Bronchial epithelial cell (primary cell): ENCODE measurements around the gene RAD51. TPM values are rescaled to one million over a fixed set of nuclear protein-coding genes. Genes with fewer than 3 reads are reported as not detected.
A peak's percentile ranks its signal among the peaks of the same experiment; 100 is the strongest.

Experiments
- DNase-seq: peaks from one replicate; pipeline ENCODE4 v3.0.0-alpha.2; 2010; ENCODE audit warnings: low read depth
- FAIRE-seq: peaks from 2 replicates; lab custom pipeline; 2011; peaks lifted over from hg19 to GRCh38; lab: Jason Lieb, UNC
- H3K27me3 ChIP-seq: 2 replicates; pipeline ENCODE4 v1.5.1; 2011; ENCODE audit warnings: low read length; ENCODE audit not compliant: control insufficient read depth, insufficient read depth
- H3K36me3 ChIP-seq: 2 replicates; pipeline ENCODE4 v1.5.1; 2011; ENCODE audit warnings: low read length; ENCODE audit not compliant: control insufficient read depth, insufficient read depth
- H3K4me3 ChIP-seq: 2 replicates; pipeline ENCODE4 v1.5.1; 2011; ENCODE audit warnings: mild to moderate bottlenecking, low read depth, low read length, control low read depth
- total RNA-seq: library from RNA; depleted of rRNA; stranded (reverse); fragments of >200 nt; gene quantifications from 2 replicates; pipeline ENCODE4 v1.2.1, GENCODE V29; 2014
- TF ChIP-seq, protein P1 (sequence below): IDR thresholded peaks from 2 replicates; pipeline ENCODE4 v1.5.1; 2011; ENCODE audit warnings: mild to moderate bottlenecking, moderate library complexity, low read length, control low read depth, inconsistent platforms; ENCODE audit not compliant: insufficient read depth, severe bottlenecking

RAD51 gene
- total RNA-seq, 1 donor from 2014 or later: 0.53 TPM

GRCh38 chr15:40749151-40749630 lies 54.2 kb downstream of the RAD51 start:
- DNase-seq: no peak
- Histone ChIP-seq H3K4me3 (no peak overlapping the region), H3K36me3 (peaks cover 15% of the 10 kb centered on the region), H3K27me3 (no peaks in the 10 kb centered on the region)
- no peak for FAIRE-seq
- TF ChIP-seq, protein P1, sequence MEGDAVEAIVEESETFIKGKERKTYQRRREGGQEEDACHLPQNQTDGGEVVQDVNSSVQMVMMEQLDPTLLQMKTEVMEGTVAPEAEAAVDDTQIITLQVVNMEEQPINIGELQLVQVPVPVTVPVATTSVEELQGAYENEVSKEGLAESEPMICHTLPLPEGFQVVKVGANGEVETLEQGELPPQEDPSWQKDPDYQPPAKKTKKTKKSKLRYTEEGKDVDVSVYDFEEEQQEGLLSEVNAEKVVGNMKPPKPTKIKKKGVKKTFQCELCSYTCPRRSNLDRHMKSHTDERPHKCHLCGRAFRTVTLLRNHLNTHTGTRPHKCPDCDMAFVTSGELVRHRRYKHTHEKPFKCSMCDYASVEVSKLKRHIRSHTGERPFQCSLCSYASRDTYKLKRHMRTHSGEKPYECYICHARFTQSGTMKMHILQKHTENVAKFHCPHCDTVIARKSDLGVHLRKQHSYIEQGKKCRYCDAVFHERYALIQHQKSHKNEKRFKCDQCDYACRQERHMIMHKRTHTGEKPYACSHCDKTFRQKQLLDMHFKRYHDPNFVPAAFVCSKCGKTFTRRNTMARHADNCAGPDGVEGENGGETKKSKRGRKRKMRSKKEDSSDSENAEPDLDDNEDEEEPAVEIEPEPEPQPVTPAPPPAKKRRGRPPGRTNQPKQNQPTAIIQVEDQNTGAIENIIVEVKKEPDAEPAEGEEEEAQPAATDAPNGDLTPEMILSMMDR: no peak

- FAIRE-seq (no peak), DNase-seq (no peak)
- Histone ChIP-seq H3K4me3 (no peak overlapping the region), H3K27me3 (no peaks in the 10 kb centered on the region), H3K36me3 (peaks cover 13% of the 10 kb centered on the region)
- TF ChIP-seq, protein P1: no peak
Observed at GRCh38 chr15:40750885-40751284, 55.9 kb downstream of the RAD51 start.

DNA sequence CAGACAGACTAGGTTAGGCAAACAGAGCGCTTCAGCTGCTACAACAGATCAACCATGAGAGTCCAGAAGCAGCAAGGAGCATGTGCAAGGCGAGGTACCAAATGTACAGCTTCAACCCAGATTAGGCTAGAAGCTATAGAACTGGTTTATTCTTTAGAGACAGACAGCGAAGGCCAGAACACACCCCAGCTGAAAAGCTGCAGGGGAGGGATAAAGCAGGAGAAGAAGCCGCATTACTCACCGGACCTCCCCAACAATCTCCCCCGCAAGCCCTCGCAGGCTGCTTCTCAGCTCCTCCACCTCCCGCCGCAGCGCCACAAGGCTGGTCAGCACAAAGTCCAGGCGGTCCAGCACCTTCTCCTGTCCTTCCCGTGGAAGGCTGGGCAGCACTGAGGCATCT lies 56.8 kb downstream of the RAD51 start:
- FAIRE-seq (no peak), DNase-seq (no peak)
- TF ChIP-seq, protein P1: no peak
- Histone ChIP-seq H3K36me3 (peaks cover 13% of the 10 kb centered on the region), H3K4me3 (no peak overlapping the region), H3K27me3 (no peaks in the 10 kb centered on the region)

GRCh38 chr15:40754574-40754882 lies 59.6 kb downstream of the RAD51 start:
- Histone ChIP-seq H3K4me3 (peak overlapping the region; percentile 74), H3K36me3 (peaks cover 11% of the 10 kb centered on the region), H3K27me3 (no peaks in the 10 kb centered on the region)
- TF ChIP-seq, protein P1: no peak
- FAIRE-seq (no peak), DNase-seq (peak; percentile 29)

DNA sequence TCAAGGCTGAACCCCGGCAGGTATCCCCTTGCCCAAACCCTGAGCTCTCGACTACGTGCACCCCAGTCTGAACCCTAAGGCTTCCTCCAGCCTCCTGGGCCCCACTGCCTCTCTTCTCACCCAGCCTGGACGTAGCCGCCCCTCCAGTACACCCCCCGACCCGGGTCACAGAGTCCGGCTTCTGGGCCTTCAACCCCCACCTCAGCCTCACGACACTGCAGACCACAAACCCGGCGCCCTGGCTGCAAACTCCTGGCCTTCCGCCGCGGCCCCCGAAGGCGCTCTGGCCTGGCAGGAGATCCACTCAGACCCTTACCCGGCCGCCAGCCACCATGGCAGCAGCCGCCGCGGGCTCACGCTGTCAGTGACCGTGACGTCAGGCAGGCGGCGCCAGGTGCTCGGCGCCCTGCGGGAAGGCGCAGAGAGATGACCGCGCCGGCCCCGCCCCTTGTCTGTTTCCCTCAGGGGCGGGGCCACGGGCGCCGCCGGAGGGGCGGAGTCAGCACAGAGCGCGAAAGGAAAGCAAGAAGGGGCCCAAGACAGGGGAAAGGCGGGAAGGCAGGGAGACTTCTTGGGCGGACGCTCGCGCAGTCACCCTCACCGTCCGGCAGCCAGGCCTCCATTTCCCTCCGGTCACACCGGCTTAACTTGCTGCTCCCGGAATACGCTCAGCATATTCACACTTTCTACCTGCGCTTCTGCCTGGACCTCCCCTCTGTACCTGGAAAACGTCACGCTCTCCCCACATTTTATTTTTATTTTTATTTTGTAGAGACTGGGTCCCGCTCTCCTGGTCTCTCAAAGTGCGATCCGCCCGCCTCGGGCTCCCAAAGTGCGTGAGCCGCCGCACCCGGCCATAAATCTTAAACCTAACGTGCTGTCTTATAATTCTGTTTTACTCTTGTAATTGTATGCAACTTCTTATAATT lies 60.2 kb downstream of the RAD51 start, which contains the start of gene RMDN3:
Gene RMDN3, minus strand, starts transcription at position 372 of the 929 bp plus-strand sequence. CDS start 471 bp downstream, outside the sequence.
- no peaks in the 10 kb centered on the region for H3K27me3 ChIP-seq
- TF ChIP-seq, protein P1: no peak
- H3K36me3 ChIP-seq: peaks cover 11% of the 10 kb centered on the region
- FAIRE-seq (no peak), DNase-seq (peak; percentile 77)
- peak within 1 kb of the TSS; percentile 74 for H3K4me3 ChIP-seq

DNA sequence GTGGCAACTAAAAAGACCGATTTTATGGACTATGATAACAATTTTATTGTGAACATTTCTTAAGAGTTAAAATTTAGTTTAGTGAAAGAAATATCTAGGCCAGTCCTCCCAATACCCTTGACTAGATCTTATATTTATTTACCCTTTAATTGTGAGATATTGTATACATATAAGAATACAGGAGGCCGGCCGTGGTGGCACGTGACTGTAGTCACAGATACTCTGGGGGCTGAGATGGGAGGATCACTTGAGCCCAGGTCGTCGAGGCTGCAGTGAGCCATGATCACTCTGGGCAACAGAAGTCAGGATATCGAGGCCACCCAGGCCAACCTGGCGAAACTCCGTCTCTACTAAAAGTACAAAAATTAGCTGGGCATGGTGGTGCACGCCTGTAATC lies 60.8 kb downstream of the RAD51 start:
- peak overlapping the region; percentile 74 for H3K4me3 ChIP-seq
- DNase-seq: no peak
- peaks cover 7% of the 10 kb centered on the region for H3K36me3 ChIP-seq
- TF ChIP-seq, protein P1: no peak
- no peak for FAIRE-seq
- no peaks in the 10 kb centered on the region for H3K27me3 ChIP-seq
